ENCODE data around the gene C2orf76.

- TF ChIP-seq CTCF (conservative IDR thresholded peaks at IDR 0.05; ENCODE audit: low read length) (no peak), EZH2phosphoT487 (IDR thresholded peaks at IDR 0.05; ENCODE audit: borderline replicate concordance, low read depth, low read length) (no peak)
These were observed 27.1 kb downstream of the C2orf76 start for GRCh38 chr2:119339562-119339923.
